ENCODE results near the gene HMGCS1.

- TF ChIP-seq POLR2AphosphoS5 (IDR thresholded peaks at IDR 0.05; ENCODE audit: insufficient read depth in 1 of 2, low read depth in 1 of 2) (no peak), POLR2A (IDR thresholded peaks at IDR 0.05) (no peak), CTCF (IDR thresholded peaks at IDR 0.05) (no peak)
Observed at GRCh38 chr5:43357878-43358281, 44.7 kb upstream of the HMGCS1 start.

Data from vagina (tissue), 2 donors.